HUES64 (cell line): ENCODE results near the gene CFDP1.
A peak's percentile ranks its signal among the peaks of the same experiment; 100 is the strongest.

Experiments
- H3K27ac ChIP-seq: 2 replicates; pipeline ENCODE4 v1.7.0; 2013; ENCODE audit warnings: low read depth, low read length, inconsistent platforms
- H3K27me3 ChIP-seq: 2 replicates; pipeline ENCODE4 v1.6.1; 2013; ENCODE audit warnings: mild to moderate bottlenecking, low read length; ENCODE audit not compliant: insufficient read depth
- H3K36me3 ChIP-seq: 2 replicates; pipeline ENCODE4 v1.6.1; 2013; ENCODE audit warnings: mild to moderate bottlenecking, low read length; ENCODE audit not compliant: insufficient read depth
- H3K4me1 ChIP-seq: 2 replicates; pipeline ENCODE4 v1.6.1; 2013; ENCODE audit warnings: mild to moderate bottlenecking, low read length, moderate library complexity; ENCODE audit not compliant: insufficient read depth
- H3K4me3 ChIP-seq: 2 replicates; pipeline ENCODE4 v1.5.1; 2013; ENCODE audit warnings: mild to moderate bottlenecking, low read length, moderate library complexity
- H3K9ac ChIP-seq: 2 replicates; pipeline ENCODE4 v1.6.1; 2013; ENCODE audit warnings: mild to moderate bottlenecking, low read depth, low read length
- H3K9me3 ChIP-seq: 2 replicates; pipeline ENCODE4 v1.6.1; 2013; ENCODE audit warnings: low read depth, low read length; ENCODE audit not compliant: insufficient read depth
- WGBS: fragments of 150-250, 120-280 bp; methylation state at CpG from one replicate; pipeline ENCODE4 v1.1.7; 2013; ENCODE audit warnings: missing lambda C conversion rate; 5-methylcytosine and 5-hydroxymethylcytosine counted together

CFDP1 gene

GRCh38 chr16:75361936-75362335 lies 71.4 kb downstream of the CFDP1 start:
- H3K27ac ChIP-seq, result no peak overlapping the region
- no peaks in the 10 kb centered on the region for H3K4me1 ChIP-seq
- H3K36me3 ChIP-seq, result peaks cover 11% of the 10 kb centered on the region
- no peak overlapping the region for H3K4me3 ChIP-seq
- no peak overlapping the region for H3K9ac ChIP-seq
- no peaks in the 10 kb centered on the region for H3K9me3 ChIP-seq
- 97% methylated on average over 5 of the region's 5 CpGs for WGBS
- H3K27me3 ChIP-seq, result no peaks in the 10 kb centered on the region

- 100% methylated on average over 3 of the region's 3 CpGs for WGBS
- no peak overlapping the region for H3K9ac ChIP-seq
- no peak overlapping the region for H3K4me3 ChIP-seq
These were observed 79.1 kb downstream of the CFDP1 start for GRCh38 chr16:75354170-75354569.

GRCh38 chr16:75351183-75351582 lies 82.1 kb downstream of the CFDP1 start:
- H3K9me3 ChIP-seq, result no peaks in the 10 kb centered on the region
- H3K27me3 ChIP-seq, result no peaks in the 10 kb centered on the region
- H3K36me3 ChIP-seq, result peaks cover 10% of the 10 kb centered on the region; the same call in 1 of the 2 replicates
- H3K4me1 ChIP-seq, result no peaks in the 10 kb centered on the region
- no peak overlapping the region for H3K9ac ChIP-seq
- no peak overlapping the region for H3K27ac ChIP-seq
- no peak overlapping the region for H3K4me3 ChIP-seq

More at GRCh38 chr16:75354170-75354569, 79.1 kb downstream of the CFDP1 start:
- H3K27ac ChIP-seq, result no peak overlapping the region
- H3K36me3 ChIP-seq, result peaks cover 10% of the 10 kb centered on the region; the same call in 1 of the 2 replicates
- H3K4me1 ChIP-seq, result no peaks in the 10 kb centered on the region
- no peaks in the 10 kb centered on the region for H3K9me3 ChIP-seq
- H3K27me3 ChIP-seq, result no peaks in the 10 kb centered on the region

GRCh38 chr16:75345711-75346110 lies 87.6 kb downstream of the CFDP1 start:
- H3K9me3 ChIP-seq, result no peaks in the 10 kb centered on the region
- peaks cover 22% of the 10 kb centered on the region for H3K4me1 ChIP-seq
- no peak overlapping the region for H3K9ac ChIP-seq
- H3K27me3 ChIP-seq, result no peaks in the 10 kb centered on the region
- peaks cover 7% of the 10 kb centered on the region for H3K36me3 ChIP-seq
- whole genome bisulfite sequencing, result 95% methylated on average over 2 of the region's 2 CpGs
- no peak overlapping the region for H3K27ac ChIP-seq
- H3K4me3 ChIP-seq, result no peak overlapping the region

GRCh38 chr16:75343941-75344340 lies 89.4 kb downstream of the CFDP1 start:
- no peak overlapping the region for H3K9ac ChIP-seq
- H3K36me3 ChIP-seq, result peaks cover 11% of the 10 kb centered on the region
- H3K27ac ChIP-seq, result no peak overlapping the region
- H3K27me3 ChIP-seq, result no peaks in the 10 kb centered on the region
- no peak overlapping the region for H3K4me3 ChIP-seq
- H3K9me3 ChIP-seq, result no peaks in the 10 kb centered on the region
- H3K4me1 ChIP-seq, result peaks cover 28% of the 10 kb centered on the region
- WGBS, result 96% methylated on average over 3 of the region's 3 CpGs

- H3K36me3 ChIP-seq, result peaks cover 11% of the 10 kb centered on the region
- peaks cover 28% of the 10 kb centered on the region for H3K4me1 ChIP-seq
- no peak overlapping the region for H3K9ac ChIP-seq
- no peaks in the 10 kb centered on the region for H3K27me3 ChIP-seq
- H3K4me3 ChIP-seq, result no peak overlapping the region
- H3K27ac ChIP-seq, result no peak overlapping the region
- no peaks in the 10 kb centered on the region for H3K9me3 ChIP-seq
- WGBS, result 91% methylated on average over 2 of the region's 2 CpGs
These were observed 90.0 kb downstream of the CFDP1 start for GRCh38 chr16:75343286-75343685.

GRCh38 chr16:75342308-75342811 lies 90.9 kb downstream of the CFDP1 start:
- Histone ChIP-seq H3K36me3 (peaks cover 11% of the 10 kb centered on the region), H3K9me3 (no peaks in the 10 kb centered on the region), H3K4me3 (no peak overlapping the region), H3K27ac (no peak overlapping the region), H3K27me3 (no peaks in the 10 kb centered on the region), H3K4me1 (peaks cover 28% of the 10 kb centered on the region), H3K9ac (no peak overlapping the region)
- 79% methylated on average over 2 of the region's 2 CpGs for WGBS

- Histone ChIP-seq H3K9ac (no peak overlapping the region), H3K36me3 (peaks cover 11% of the 10 kb centered on the region), H3K9me3 (no peaks in the 10 kb centered on the region), H3K27ac (no peak overlapping the region; the same call in 1 of the 2 replicates), H3K27me3 (no peaks in the 10 kb centered on the region), H3K4me1 (peaks cover 28% of the 10 kb centered on the region), H3K4me3 (no peak overlapping the region)
- WGBS, result 83% methylated on average over 4 of the region's 4 CpGs
These were observed 91.6 kb downstream of the CFDP1 start for GRCh38 chr16:75341564-75342307.

- 42% methylated on average over 2 of the region's 2 CpGs for WGBS
- no peak overlapping the region for H3K9ac ChIP-seq
- peaks cover 10% of the 10 kb centered on the region for H3K36me3 ChIP-seq
- peak overlapping the region; percentile 28; the same call in 1 of the 2 replicates for H3K27ac ChIP-seq
- H3K9me3 ChIP-seq, result no peaks in the 10 kb centered on the region
- peaks cover 28% of the 10 kb centered on the region for H3K4me1 ChIP-seq
- H3K27me3 ChIP-seq, result no peaks in the 10 kb centered on the region
- H3K4me3 ChIP-seq, result no peak overlapping the region
These were observed 92.4 kb downstream of the CFDP1 start for GRCh38 chr16:75340741-75341491.

GRCh38 chr16:75337430-75337829 lies 95.9 kb downstream of the CFDP1 start:
- Histone ChIP-seq H3K9ac (no peak overlapping the region), H3K4me1 (peaks cover 22% of the 10 kb centered on the region), H3K36me3 (peaks cover 10% of the 10 kb centered on the region; the same call in 1 of the 2 replicates), H3K27ac (no peak overlapping the region), H3K27me3 (no peaks in the 10 kb centered on the region), H3K4me3 (no peak overlapping the region), H3K9me3 (no peaks in the 10 kb centered on the region)
- 98% methylated on average over 4 of the region's 6 CpGs for WGBS

- Histone ChIP-seq H3K36me3 (peaks cover 10% of the 10 kb centered on the region; the same call in 1 of the 2 replicates), H3K27ac (no peak overlapping the region), H3K9me3 (no peaks in the 10 kb centered on the region), H3K9ac (no peak overlapping the region), H3K4me3 (no peak overlapping the region), H3K4me1 (peaks cover 13% of the 10 kb centered on the region), H3K27me3 (no peaks in the 10 kb centered on the region)
- 87% methylated on average over 2 of the region's 2 CpGs for WGBS
These were observed 96.8 kb downstream of the CFDP1 start for GRCh38 chr16:75336521-75336920.
